GM19395 (cell line): ENCODE measurements around the gene GPX5.
"Not testable (repeated sequence)": the region's sequence is repeated elsewhere in the genome, so short reads cannot be mapped to it uniquely, and the experiment has no call there.

Source experiments
- ATAC-seq: cut with Tn5 transposase; IDR thresholded peaks from one replicate; pipeline ENCODE4 v1.9.1; 2021; ENCODE audit warnings: mild to moderate bottlenecking, moderate library complexity; ENCODE audit not compliant: unreplicated experiment

Gene GPX5

GRCh38 chr6:28525496-28526039, at the start of gene GPX5:
Gene GPX5, plus strand, starts transcription at chr6:28525881. Its CDS starts 133 bp downstream, at chr6:28526014.
- ATAC-seq, result no peak

DNA sequence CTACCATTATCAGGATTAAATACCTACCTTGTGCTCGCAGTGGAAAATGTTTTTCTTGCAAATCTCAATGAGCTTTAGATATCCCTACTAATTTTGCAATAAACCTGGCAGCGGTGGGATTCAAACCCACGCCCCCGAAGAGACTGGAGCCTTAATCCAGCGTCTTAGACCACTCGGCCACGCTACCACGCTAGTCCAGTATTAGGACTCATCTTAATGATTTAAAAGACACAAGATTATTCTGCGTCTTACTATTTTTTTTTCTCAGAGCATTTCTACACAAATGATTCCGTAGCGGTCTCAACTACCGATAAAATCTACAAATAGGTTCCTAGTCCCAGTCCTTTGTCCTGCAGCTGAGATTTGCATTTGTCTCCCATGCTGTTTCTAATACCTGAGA, 47.2 kb upstream of the GPX5 start:
- no peak for ATAC-seq

DNA sequence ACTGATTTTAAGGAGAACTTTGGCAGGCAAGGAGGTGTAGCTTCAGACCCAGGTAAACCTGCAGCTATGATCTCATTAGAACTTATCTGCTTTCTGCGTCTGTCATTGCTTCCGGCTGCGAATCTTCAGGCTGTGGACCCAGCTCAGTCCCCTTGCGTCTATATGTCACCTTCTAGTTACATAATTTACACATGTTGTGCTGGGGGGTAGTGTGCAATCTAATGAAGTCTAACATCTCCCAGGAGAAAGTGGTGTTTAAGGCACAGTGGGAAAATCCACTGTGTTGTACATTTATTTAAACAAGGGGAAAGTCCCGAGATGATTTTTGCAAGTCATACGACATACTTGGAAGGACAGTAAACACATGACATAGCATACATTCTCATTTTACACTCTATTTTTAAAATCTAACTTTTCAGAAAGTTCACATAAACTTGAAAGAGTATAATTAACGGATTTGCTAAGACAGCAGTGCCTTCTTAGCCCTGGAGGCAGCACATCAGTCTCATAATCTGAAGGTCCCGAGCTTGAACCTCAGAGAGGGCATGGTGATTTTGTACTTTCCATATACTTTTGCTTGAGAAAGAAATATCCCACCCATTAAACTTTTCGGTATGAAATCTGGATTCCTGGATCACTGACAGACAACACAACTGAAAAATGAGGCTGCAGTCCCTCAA, 45.3 kb upstream of the GPX5 start:
- ATAC-seq, result no peak

DNA sequence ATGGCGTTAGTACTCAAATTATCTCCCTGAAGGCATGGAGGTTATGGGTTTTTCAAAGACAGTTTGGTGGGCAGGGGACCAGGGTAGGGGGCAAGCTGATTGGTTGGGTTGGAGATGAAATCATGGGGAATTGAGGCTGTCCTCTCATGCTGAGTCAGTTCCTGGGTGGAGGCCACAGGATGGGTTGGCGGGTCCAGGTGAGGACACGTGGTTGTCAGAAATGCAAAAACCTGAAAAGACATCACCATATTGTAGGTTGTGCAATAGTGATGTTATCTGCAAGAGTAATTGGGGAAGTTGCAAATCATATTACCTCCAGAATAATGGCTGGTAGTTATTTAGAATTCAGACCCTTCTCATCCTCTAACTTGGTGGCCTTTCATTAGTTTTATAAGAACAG, 40.2 kb upstream of the GPX5 start:
- no peak for ATAC-seq

DNA sequence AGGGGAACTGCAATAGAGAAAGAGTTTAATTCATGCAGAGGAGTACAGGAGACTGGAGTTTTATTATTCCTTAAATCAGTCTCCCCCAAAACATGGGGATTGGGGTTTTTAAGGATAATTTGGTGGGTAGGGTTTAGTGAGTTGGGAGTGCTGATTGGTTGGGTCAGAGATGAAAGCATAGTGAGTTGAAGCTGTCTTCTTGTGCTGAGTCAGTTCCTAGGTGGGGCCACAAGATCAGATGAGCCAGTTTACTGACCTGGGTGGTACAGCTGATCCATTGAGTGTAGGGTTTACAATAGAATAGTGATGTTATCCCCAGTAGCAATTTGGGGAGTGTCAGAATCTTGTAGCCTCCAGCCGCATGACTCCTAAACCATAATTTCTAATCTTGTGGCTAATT, 39.1 kb upstream of the GPX5 start:
- ATAC-seq, result no peak

DNA sequence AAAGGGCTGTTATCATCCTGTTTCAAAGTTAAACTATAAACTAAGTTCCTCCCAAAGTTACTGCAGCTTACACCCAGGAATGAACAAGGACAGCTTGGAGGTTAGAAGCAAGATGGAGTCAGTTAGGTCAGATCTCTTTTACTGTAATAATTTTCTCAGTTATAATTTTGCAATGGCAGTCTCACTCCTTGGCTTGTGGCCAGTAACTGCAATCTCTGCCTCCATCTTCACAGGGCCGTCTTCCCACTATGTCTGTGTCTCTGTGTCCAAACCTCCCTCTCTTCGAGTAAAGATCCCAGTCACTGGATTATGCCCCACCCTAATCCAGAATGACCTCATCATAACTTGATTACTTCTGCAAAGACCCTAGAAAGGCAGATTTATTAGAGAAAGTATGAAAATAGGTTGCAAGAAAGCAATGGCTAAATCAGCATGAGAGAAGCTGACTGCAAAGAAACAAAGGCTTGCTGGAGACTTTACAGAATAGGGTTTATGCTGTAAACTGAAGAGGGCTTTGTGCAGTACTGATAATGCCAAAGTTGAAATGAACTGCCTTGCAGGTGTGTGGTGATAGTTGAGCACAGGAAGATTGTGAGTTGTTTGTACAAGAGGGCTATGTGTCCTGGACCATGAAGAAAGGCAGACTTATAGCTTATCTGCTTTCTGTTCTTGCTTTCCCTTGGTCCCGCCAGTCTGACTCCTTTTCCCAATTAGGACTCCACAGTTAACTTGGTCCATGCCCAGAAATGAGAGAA, 38.5 kb upstream of the GPX5 start:
- ATAC-seq, result no peak

- ATAC-seq, result peak; percentile 41
These were observed 36.7 kb upstream of the GPX5 start for GRCh38 chr6:28488916-28489365.

GRCh38 chr6:28489366-28490204, 36.1 kb upstream of the GPX5 start:
- peak; percentile 78 for ATAC-seq

- ATAC-seq, result peak; percentile 45
These were observed 35.3 kb upstream of the GPX5 start for GRCh38 chr6:28490205-28490890.

DNA sequence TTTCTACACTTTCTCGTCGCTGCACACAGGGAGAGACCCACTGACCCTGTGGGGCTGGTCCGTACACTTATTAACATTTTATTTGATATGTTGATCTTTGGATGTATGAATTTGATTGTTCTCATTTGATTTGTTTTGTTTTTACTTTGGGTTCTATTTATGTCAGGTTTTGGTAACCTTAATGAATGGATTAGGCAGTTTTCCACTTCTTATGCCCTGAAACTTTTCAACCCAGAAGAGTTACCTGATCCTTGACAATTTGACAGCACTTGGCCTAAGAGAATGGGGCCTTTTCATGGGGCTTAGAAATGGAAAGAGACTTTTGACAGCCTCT, 33.7 kb upstream of the GPX5 start:
- no peak for ATAC-seq

DNA sequence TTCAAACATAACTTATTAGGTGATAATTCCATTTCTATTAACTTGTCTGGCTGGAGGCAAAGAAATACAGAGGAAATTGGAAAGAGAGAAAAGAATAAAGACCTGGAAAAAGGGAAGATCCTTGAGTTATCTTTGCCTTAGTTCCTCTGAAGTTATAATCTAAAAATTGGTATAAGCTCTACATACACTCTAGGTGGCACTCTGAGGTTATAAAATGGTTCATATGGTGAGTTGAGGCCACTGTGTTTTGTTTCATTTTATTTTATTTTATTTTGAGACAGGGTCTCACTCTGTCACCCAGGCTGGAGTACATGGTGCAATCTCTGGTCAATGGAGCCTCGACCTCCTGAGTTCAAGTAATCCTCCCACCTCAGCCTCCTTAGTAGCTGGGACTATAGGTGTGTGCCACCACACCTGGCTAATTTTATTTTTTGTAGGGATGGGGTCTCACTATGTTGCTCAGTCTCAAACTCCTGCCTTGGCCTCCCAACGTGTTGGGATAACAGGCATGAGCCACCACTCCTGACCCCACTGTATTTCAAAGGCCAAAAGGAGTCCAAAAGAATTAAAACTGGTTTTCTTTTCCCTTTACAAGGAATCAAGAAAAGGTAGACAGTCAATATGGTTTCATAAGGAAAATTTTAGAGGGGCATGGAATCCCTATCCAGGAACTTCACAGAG, 29.4 kb upstream of the GPX5 start:
- no peak for ATAC-seq

GRCh38 chr6:28497306-28497705, 28.4 kb upstream of the GPX5 start:
- no peak for ATAC-seq

DNA sequence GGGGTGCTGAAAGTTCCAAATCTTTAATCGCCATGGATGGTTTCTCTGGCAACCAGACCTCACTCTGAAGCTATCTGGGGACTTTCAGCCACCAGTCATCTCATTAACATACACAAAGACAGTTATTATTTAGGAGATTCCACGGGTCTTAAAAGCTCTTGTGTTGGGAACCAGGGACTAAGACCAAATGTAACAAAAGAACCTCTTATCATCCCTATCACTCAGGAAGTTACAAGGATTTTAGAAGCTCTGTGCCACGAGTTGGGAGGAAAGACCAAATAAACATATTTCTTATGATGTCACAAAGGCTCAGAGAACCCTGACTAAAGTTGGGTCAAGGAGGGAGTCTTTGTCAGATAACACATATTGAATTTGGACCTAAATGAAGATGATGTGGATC, 27.8 kb upstream of the GPX5 start:
- no peak for ATAC-seq

DNA sequence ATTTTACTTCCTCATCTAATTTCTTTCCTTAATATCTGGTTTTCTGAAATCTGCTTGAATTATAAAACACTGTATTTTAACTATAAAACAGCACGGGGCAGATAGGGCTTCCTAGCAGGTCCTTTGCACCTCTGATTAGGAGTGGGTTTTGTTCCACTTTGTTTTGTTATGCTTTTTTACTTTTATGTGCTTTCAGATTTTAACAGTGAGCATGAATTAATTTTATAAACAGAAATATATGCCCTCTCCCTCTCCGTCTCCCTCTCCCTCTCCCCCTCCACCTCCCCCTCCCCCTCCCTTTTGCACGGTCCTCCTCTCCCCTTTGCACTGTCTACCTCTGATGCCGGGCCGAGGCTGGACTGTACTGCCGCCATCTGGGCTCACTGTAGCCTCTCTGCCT, 24.4 kb upstream of the GPX5 start:
- no peak for ATAC-seq

GRCh38 chr6:28502136-28502535, 23.5 kb upstream of the GPX5 start:
- not testable (repeated sequence) for ATAC-seq

DNA sequence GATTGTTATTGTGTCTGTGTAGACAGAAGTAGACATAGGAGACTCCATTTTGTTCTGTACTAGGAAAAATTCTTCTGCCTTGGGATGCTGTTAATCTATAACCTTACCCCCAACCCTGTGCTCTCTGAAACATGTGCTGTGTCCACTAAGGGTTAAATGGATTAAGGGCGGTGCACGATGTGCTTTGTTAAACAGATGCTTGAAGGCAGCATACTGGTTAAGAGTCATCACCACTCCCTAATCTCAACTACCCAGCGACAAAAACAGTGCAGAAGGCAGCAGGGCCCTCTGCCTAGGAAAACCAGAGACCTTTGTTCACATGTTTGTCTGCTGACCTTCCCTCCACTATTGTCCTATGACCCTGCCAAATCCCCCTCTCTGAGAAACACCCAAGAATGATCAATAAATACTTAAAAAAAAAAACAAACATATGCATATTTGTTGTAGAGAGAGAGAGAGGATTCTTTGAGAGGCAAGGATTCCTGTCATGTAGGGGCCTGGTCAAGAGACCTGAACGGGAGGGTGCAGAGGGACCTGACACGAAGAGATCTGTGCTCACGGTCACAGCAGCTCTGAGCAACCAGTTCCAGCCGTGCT, 22.9 kb upstream of the GPX5 start:
- not testable (repeated sequence) for ATAC-seq

- ATAC-seq, result no peak
These were observed 19.9 kb upstream of the GPX5 start for GRCh38 chr6:28505733-28506132.

GRCh38 chr6:28506807-28507475, 18.7 kb upstream of the GPX5 start:
- ATAC-seq, result no peak

DNA sequence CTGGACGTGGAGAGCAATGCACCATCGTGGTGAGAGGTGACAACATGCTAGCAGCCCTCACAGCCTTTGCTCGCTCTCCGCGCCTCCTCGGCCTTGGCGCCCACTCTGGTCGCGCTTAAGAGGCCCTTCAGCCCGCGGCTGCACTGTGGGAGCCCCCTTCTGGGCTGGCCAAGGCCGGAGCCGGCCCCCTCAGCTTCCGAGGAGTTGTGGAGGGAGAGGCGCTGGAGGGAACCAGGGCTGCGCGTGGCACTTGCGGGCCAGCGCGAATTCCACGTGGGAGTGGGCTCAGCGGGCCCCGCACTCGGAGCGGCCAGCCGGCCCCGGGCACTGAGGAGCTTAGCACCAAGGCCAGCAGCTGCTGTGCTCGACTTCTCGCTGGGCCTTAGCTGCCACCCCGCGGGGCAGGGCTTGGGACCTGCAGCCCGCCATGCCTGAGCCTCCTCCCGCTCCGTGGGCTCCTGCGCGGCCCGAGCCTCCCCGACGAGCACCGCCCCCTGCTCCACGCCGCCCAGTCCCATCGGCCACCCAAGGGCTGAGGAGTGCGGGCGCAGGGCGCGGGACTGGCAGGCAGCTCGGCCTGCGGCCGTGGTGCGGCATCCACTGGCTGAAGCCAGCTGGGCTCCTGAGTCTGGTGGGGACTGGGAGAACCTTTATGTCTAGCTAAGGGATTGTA, 13.9 kb upstream of the GPX5 start:
- no peak for ATAC-seq
